ENCODE measurements around the gene CCL19. TPM values are rescaled to one million over a fixed set of nuclear protein-coding genes. Genes with fewer than 3 reads are reported as not detected.

CCL19 gene
- total RNA-seq, 1 experiment from 2014 or later = not detected

Other genes with a start within 250 kb of the CCL19 start
- 13.4 TPM for gene FAM219A, start 232.7 kb downstream of the CCL19 start, total RNA-seq (2021; ENCODE audit: unreplicated experiment)
- gene DNAI1, start 232.5 kb downstream of the CCL19 start, total RNA-seq (2021; ENCODE audit: unreplicated experiment) = 1.1 TPM
- gene ENHO, start 168.3 kb downstream of the CCL19 start, total RNA-seq (2021; ENCODE audit: unreplicated experiment) = 6.1 TPM
- gene CNTFR, start 101.6 kb downstream of the CCL19 start, total RNA-seq (2021; ENCODE audit: unreplicated experiment) = not detected
- gene RPP25L, start 79.2 kb downstream of the CCL19 start, total RNA-seq (2021; ENCODE audit: unreplicated experiment) = 51.1 TPM
- 64.0 TPM for gene DCTN3, start 70.8 kb downstream of the CCL19 start, total RNA-seq (2021; ENCODE audit: unreplicated experiment)
- gene ARID3C, start 62.2 kb downstream of the CCL19 start, total RNA-seq (2021; ENCODE audit: unreplicated experiment) = 0.42 TPM
- gene SIGMAR1, start 53.5 kb downstream of the CCL19 start, total RNA-seq (2021; ENCODE audit: unreplicated experiment) = 109 TPM
- 28.2 TPM for gene GALT, start 44.6 kb downstream of the CCL19 start, total RNA-seq (2021; ENCODE audit: unreplicated experiment)
- gene IL11RA, start 39.1 kb downstream of the CCL19 start, total RNA-seq (2021; ENCODE audit: unreplicated experiment) = 10.6 TPM
- gene CCL27, start 28.6 kb downstream of the CCL19 start, total RNA-seq (2021; ENCODE audit: unreplicated experiment) = 1.0 TPM
- gene CCL21, start 18.9 kb upstream of the CCL19 start, total RNA-seq (2021; ENCODE audit: unreplicated experiment) = 0.74 TPM

Data from HCT116 (cell line).